Neural progenitor cell (in vitro differentiated cells): ENCODE measurements around the gene GALNT17. TPM values are rescaled to one million over a fixed set of nuclear protein-coding genes. Genes with fewer than 3 reads are reported as not detected.

Experiments
- DNase-seq: peaks from one replicate; pipeline ENCODE4 v3.0.0-alpha.2; 2016; ENCODE audit warnings: low spot score
- H2AFZ ChIP-seq: fragments of 200-600 bp; sonication (generic); replicated peaks from 2 replicates; pipeline ENCODE4 v1.6.1; 2016; ENCODE audit warnings: antibody characterized with exemption
- H3F3A ChIP-seq: fragments of 200-600 bp; sonication (generic); 2 replicates; pipeline ENCODE4 v1.6.1; 2016; ENCODE audit warnings: antibody characterized with exemption, low read depth
- H3K27ac ChIP-seq: fragments of 200-600 bp; sonication (generic); 2 replicates; pipeline ENCODE4 v1.5.1; 2016; ENCODE audit warnings: mild to moderate bottlenecking
- H3K27me3 ChIP-seq: fragments of 200-600 bp; sonication (generic); 2 replicates; pipeline ENCODE4 v1.6.1; 2016; ENCODE audit warnings: mild to moderate bottlenecking, moderate library complexity
- H3K36me3 ChIP-seq: fragments of 200-600 bp; sonication (generic); 2 replicates; pipeline ENCODE4 v1.5.1; 2016
- H3K4me1 ChIP-seq: fragments of 200-600 bp; sonication (generic); 2 replicates; pipeline ENCODE4 v1.6.1; 2016; ENCODE audit warnings: mixed run types
- H3K4me2 ChIP-seq: fragments of 200-600 bp; sonication (generic); 2 replicates; pipeline ENCODE4 v1.6.1; 2016
- H3K4me3 ChIP-seq: fragments of 200-600 bp; sonication (generic); 2 replicates; pipeline ENCODE4 v1.5.1; 2016
- H3K79me2 ChIP-seq: fragments of 200-600 bp; sonication (generic); 2 replicates; pipeline ENCODE4 v1.6.1; 2016; ENCODE audit warnings: low read depth
- H3K9ac ChIP-seq: fragments of 200-600 bp; sonication (generic); 2 replicates; pipeline ENCODE4 v1.6.1; 2016
- H3K9me3 ChIP-seq: fragments of 200-600 bp; sonication (generic); 2 replicates; pipeline ENCODE4 v1.5.1; 2016; ENCODE audit warnings: low read depth
- H4K20me1 ChIP-seq: fragments of 200-600 bp; sonication (generic); 2 replicates; pipeline ENCODE4 v1.6.1; 2016; ENCODE audit warnings: low read depth
- H3K27ac Mint-ChIP-seq: 3 replicates; pipeline ENCODE4 v1.8.0; 2021; ENCODE audit warnings: mixed read lengths
- H3K27me3 Mint-ChIP-seq: 2 replicates; pipeline ENCODE4 v1.8.0; 2022; ENCODE audit warnings: low read depth, mild to moderate bottlenecking, inconsistent platforms, moderate library complexity, mixed read lengths; ENCODE audit not compliant: insufficient read depth
- H3K36me3 Mint-ChIP-seq: 3 replicates; pipeline ENCODE4 v1.8.0; 2021; ENCODE audit warnings: mixed read lengths
- H3K4me1 Mint-ChIP-seq: 3 replicates; pipeline ENCODE4 v1.8.0; 2021; ENCODE audit warnings: mixed read lengths
- H3K4me3 Mint-ChIP-seq: 3 replicates; pipeline ENCODE4 v1.8.0; 2021; ENCODE audit warnings: mild to moderate bottlenecking, moderate library complexity, mixed read lengths
- H3K9me3 Mint-ChIP-seq: 3 replicates; pipeline ENCODE4 v1.8.0; 2020; ENCODE audit warnings: mixed read lengths
- EZH2 ChIP-seq: fragments of 200-600 bp; sonication (generic); IDR thresholded peaks from 2 replicates; pipeline ENCODE4 v1.6.1; 2017; ENCODE audit warnings: antibody characterized with exemption, mild to moderate bottlenecking, moderate library complexity
- EZH2phosphoT487 ChIP-seq: fragments of 200-600 bp; sonication (generic); IDR thresholded peaks from 2 replicates; pipeline ENCODE4 v1.6.1; 2017; ENCODE audit warnings: antibody characterized with exemption
- total RNA-seq: library from RNA; depleted of rRNA; stranded (reverse); fragments of >200 nt; gene quantifications from 2 replicates; pipeline ENCODE4 v1.2.3, GENCODE V29; 2015; ENCODE audit warnings: low replicate concordance
- TF ChIP-seq, protein P1 (sequence below): fragments of 200-600 bp; sonication (generic); IDR thresholded peaks from 2 replicates; pipeline ENCODE4 v1.5.1; 2017; ENCODE audit warnings: antibody characterized with exemption, mild to moderate bottlenecking

The GALNT17 gene
- total RNA-seq, 1 donor from 2014 or later: 17.1 TPM

- Histone ChIP-seq H2AFZ (no peak overlapping the region), H4K20me1 (no peaks in the 10 kb centered on the region), H3K27me3 (no peaks in the 10 kb centered on the region), H3K9me3 (no peaks in the 10 kb centered on the region), H3K27ac (no peak overlapping the region), H3K9ac (no peak overlapping the region), H3K79me2 (peaks cover 10% of the 10 kb centered on the region), H3K4me2 (no peak overlapping the region), H3K36me3 (no peaks in the 10 kb centered on the region), H3K4me3 (no peak overlapping the region), H3K4me1 (peaks cover 5% of the 10 kb centered on the region), H3F3A (no peaks in the 10 kb centered on the region)
- Mint-ChIP-seq H3K36me3 (peaks cover 13% of the 10 kb centered on the region), H3K9me3 (peaks cover 20% of the 10 kb centered on the region), H3K4me3 (no peak overlapping the region), H3K27me3 (no peaks in the 10 kb centered on the region), H3K4me1 (no peaks in the 10 kb centered on the region), H3K27ac (no peak overlapping the region)
- DNase-seq: no peak
- TF ChIP-seq EZH2 (no peak), EZH2phosphoT487 (no peak)
- TF ChIP-seq, protein P1, sequence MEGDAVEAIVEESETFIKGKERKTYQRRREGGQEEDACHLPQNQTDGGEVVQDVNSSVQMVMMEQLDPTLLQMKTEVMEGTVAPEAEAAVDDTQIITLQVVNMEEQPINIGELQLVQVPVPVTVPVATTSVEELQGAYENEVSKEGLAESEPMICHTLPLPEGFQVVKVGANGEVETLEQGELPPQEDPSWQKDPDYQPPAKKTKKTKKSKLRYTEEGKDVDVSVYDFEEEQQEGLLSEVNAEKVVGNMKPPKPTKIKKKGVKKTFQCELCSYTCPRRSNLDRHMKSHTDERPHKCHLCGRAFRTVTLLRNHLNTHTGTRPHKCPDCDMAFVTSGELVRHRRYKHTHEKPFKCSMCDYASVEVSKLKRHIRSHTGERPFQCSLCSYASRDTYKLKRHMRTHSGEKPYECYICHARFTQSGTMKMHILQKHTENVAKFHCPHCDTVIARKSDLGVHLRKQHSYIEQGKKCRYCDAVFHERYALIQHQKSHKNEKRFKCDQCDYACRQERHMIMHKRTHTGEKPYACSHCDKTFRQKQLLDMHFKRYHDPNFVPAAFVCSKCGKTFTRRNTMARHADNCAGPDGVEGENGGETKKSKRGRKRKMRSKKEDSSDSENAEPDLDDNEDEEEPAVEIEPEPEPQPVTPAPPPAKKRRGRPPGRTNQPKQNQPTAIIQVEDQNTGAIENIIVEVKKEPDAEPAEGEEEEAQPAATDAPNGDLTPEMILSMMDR: no peak
Observed at GRCh38 chr7:71363627-71364026, 231.7 kb downstream of the GALNT17 start.

GRCh38 chr7:71364551-71364950 lies 232.6 kb downstream of the GALNT17 start:
- H3K9ac ChIP-seq: no peak overlapping the region
- Mint-ChIP-seq H3K4me1 (no peaks in the 10 kb centered on the region), H3K27me3 (no peaks in the 10 kb centered on the region), H3K36me3 (peaks cover 13% of the 10 kb centered on the region), H3K4me3 (no peak overlapping the region), H3K9me3 (peaks cover 15% of the 10 kb centered on the region), H3K27ac (no peak overlapping the region)
- no peak overlapping the region for H3K27ac ChIP-seq
- H3K4me3 ChIP-seq: no peak overlapping the region
- DNase-seq: no peak
- H4K20me1 ChIP-seq: no peaks in the 10 kb centered on the region
- H3K79me2 ChIP-seq: peaks cover 10% of the 10 kb centered on the region
- H3F3A ChIP-seq: no peaks in the 10 kb centered on the region
- H3K4me2 ChIP-seq: no peak overlapping the region
- no peaks in the 10 kb centered on the region for H3K27me3 ChIP-seq
- no peaks in the 10 kb centered on the region for H3K36me3 ChIP-seq
- no peaks in the 10 kb centered on the region for H3K9me3 ChIP-seq
- H2AFZ ChIP-seq: no peak overlapping the region
- peaks cover 5% of the 10 kb centered on the region for H3K4me1 ChIP-seq
- TF ChIP-seq EZH2: no peak
- TF ChIP-seq, protein P1: no peak
- TF ChIP-seq EZH2phosphoT487: no peak

DNA sequence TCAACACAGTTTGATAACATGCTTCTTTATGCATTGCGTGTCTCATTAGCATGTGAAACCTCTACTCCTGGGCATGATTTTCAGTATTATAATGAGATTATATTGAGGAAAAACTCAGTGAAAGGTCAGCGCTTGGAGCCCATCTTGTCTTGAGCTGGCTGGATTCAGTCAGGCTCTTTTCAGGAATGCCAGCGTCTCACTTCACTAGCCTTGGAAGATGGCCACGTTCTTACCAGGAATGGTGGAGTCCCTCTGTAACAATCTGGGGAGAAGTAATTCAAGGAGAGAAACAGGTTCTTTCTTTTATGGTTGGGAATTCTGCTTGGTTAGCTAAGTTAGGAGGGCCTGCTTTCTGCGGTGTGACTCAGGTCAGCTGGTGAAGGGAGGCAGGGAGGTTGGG lies 241.0 kb downstream of the GALNT17 start:
- Histone ChIP-seq H3K9ac (no peak overlapping the region), H3K4me3 (no peak overlapping the region), H3K4me1 (no peaks in the 10 kb centered on the region), H3K9me3 (no peaks in the 10 kb centered on the region), H4K20me1 (no peaks in the 10 kb centered on the region), H3K79me2 (peaks cover 36% of the 10 kb centered on the region), H3K27me3 (no peaks in the 10 kb centered on the region), H2AFZ (no peak overlapping the region), H3K36me3 (no peaks in the 10 kb centered on the region), H3K27ac (no peak overlapping the region), H3F3A (no peaks in the 10 kb centered on the region), H3K4me2 (no peak overlapping the region)
- peaks cover 2% of the 10 kb centered on the region for H3K27me3 Mint-ChIP-seq
- no peak overlapping the region for H3K27ac Mint-ChIP-seq
- H3K4me3 Mint-ChIP-seq: no peak overlapping the region
- no peaks in the 10 kb centered on the region for H3K4me1 Mint-ChIP-seq
- no peak for DNase-seq
- peaks cover 10% of the 10 kb centered on the region for H3K36me3 Mint-ChIP-seq
- peaks cover 27% of the 10 kb centered on the region for H3K9me3 Mint-ChIP-seq
- no peak for TF ChIP-seq EZH2phosphoT487
- no peak for TF ChIP-seq EZH2
- TF ChIP-seq, protein P1: no peak
